Raji (cell line): ENCODE results near the gene USP22.

Source experiments
- POLR2A ChIP-seq: IDR thresholded peaks from 2 replicates; pipeline ENCODE4 v1.6.1; 2011; ENCODE audit warnings: low read depth, low read length, control low read depth; ENCODE audit not compliant: insufficient read depth

USP22 gene

GRCh38 chr17:20981046-20981920 is 61.5 kb downstream of the USP22 start:
- no peak for TF ChIP-seq POLR2A

DNA sequence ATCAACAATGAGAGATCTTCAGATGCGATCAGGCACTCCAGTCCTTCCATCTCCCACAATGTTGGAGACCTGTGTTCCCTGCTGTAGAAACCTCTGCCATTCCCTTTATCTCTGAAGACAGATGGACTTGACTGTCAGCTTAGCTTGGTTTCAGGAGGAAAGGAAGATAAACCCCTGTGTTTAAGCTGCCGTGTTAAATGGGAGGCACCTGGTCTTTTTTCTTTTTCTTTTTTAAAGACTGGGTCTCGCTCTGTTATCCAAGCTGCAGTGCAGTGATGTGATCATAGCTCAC is 63.1 kb downstream of the USP22 start:
- TF ChIP-seq POLR2A: no peak

DNA sequence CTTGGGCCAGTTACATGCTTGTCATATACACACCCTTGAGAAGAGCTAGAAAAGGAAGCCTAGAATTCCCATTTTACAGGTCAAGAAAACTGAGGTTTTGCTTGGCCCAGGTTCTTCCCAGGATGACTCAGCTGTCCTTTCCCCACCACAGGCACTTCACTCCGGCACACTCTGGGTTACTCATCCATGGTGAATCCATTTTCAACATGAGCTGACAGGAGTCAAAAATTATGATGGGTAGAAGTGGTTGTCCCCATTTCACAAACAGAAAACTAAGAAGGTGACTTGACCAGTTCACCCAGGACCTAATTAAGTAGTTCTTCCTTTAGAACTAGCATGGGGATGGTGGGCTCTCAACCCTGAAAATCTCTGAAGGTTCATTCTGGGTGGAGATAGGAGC is 67.2 kb downstream of the USP22 start:
- TF ChIP-seq POLR2A: no peak

DNA sequence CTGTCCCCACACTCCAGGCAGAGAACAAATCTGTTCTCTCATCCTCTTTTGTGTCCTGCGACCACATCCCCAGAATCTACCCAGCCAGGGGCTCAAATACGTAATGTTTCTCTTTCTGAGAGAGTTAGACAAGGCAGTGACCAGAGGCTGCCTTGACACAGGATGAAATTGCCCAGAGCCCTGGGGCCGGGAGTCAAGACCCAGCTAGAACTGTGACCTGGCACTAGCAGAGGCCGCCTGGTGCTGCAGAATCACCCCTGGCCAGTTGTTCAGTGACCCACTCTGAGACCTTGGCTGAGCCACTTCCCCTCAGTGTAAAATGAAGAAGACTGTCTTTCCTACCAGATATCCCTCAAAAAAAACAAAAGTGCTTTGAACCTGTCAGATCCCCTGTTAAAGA is 72.5 kb downstream of the USP22 start:
- TF ChIP-seq POLR2A: no peak

- TF ChIP-seq POLR2A: no peak
Measured at GRCh38 chr17:20968913-20969616, 73.7 kb downstream of the USP22 start.

- no peak for TF ChIP-seq POLR2A
Measured at GRCh38 chr17:20967776-20968175, 75.0 kb downstream of the USP22 start.

- TF ChIP-seq POLR2A: no peak
Measured at GRCh38 chr17:20966870-20967269, 75.9 kb downstream of the USP22 start.

GRCh38 chr17:20965492-20965891 is 77.3 kb downstream of the USP22 start:
- no peak for TF ChIP-seq POLR2A

- TF ChIP-seq POLR2A: no peak
Measured at GRCh38 chr17:20961586-20961985, 81.2 kb downstream of the USP22 start.

GRCh38 chr17:20960871-20961270 is 81.9 kb downstream of the USP22 start:
- no peak for TF ChIP-seq POLR2A

DNA sequence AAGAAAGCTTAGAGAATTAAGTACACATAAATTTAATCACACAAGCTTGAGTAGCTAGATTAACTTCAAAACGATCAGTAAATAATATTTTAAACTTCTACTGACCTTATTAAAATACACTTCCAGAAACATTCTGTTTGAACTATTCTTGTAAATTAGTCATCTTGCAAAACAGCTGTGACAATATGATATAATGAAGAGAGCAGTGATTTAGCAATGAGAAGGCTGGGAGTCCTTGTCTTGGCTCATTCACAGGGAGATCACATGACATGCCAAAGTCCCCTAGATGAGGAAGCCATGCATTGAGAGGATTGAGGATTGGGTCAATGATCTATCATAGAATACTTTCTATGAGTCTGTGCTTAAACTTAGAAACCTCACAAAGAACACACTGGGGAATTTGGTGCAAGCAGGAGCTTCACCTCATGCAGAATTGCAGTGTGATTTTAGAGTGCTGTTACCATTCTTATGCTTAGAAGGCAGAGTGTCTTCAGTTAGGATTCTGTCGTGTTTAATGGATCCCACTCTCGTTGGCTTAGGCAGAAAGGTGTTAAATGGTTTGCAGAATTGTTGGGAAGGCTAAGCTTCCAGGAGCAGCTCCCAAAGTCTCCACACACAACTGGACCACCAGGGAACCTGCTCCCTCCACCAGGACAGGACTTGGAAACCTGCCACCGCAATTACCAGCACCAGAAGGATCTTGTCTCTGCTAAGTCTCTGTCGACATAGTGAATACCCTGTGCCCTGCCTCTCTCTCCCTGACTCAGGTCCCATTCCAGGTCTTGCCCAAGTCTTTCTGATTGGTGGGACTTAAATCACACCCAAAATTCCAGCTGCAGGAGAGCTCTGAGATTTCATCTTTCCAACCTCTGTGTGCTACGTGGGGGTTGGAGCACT is 87.1 kb downstream of the USP22 start:
- no peak for TF ChIP-seq POLR2A

- no peak for TF ChIP-seq POLR2A
Measured at GRCh38 chr17:20954794-20955193, 88.0 kb downstream of the USP22 start.

DNA sequence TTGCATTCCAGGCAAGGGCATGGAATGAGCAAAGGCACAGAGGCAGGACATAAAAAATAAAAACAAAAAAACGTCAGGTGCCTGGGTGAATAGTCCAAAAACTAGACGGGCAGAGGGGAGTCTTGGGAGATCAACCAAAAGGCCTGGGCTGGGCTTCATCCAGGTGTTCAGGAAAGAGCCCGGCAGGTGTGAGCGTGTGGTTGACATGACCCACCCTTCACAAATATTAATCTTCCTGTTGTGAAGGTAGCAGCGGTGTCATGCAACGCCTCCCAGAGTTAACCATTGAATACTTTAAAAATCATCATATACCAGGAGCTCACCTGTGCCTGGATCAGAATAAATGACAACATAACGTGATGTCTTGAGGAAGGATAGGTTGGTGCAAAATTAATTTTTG is 90.6 kb downstream of the USP22 start:
- no peak for TF ChIP-seq POLR2A
